ENCODE results near the gene PLSCR1. TPM values are rescaled to one million over a fixed set of nuclear protein-coding genes. Genes with fewer than 3 reads are reported as not detected.

The PLSCR1 gene
- total and polyA plus RNA-seq, 9 of the 15 experiments (the other 6 are each of a cell fraction or from before 2014, with no cell fraction given) = 40.6 to 122 (median 69.1) TPM

DNA sequence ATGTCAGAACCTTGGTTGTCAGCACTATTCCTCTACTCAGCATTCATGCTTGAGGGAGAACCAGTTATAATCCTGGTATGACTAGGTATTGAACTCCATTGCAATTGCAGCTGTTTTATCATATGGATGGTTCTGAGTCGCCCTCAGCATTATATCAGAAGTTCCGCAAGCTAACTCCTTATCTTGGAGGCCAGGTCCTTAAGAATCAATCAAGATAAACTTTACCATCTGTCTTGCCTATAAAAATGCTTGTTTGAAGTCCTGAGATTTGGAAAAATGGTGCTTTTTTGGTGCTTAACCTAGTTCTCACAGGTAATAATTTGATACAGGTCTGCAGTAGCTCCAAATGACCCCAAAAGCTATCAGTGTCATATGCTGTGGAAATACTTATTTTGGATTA is 16.3 kb upstream of the PLSCR1 start:
- Histone ChIP-seq H3K9me1 (ENCODE audit: control insufficient read depth, insufficient read depth, low read length) (no peaks in the 10 kb centered on the region), H3K79me2 (ENCODE audit: control insufficient read depth, insufficient read depth, low read length) (no peaks in the 10 kb centered on the region), H4K20me1 (replicated peaks; ENCODE audit: control insufficient read depth, insufficient read depth, low read length) (no peaks in the 10 kb centered on the region), H3K4me1 (replicated peaks in 1 of 2; ENCODE audit: control insufficient read depth in 2 of 2, insufficient read depth in 2 of 2, low read length in 2 of 2) (no peaks in the 10 kb centered on the region; a peak in 1 of 5 replicates), H3K27ac (ENCODE audit: extremely low read depth, low read depth, low read length) (no peak overlapping the region), H3K4me3 (no peak overlapping the region), H3K4me2 (ENCODE audit: insufficient read depth, low read length) (no peak overlapping the region), H3K36me3 (ENCODE audit: control insufficient read depth, insufficient read depth, low read length) (no peaks in the 10 kb centered on the region), H3K9ac (ENCODE audit: insufficient read depth in 1 of 2, low read depth in 2 of 2, low read length in 2 of 2) (no peak overlapping the region), H3K9me3 (replicated peaks; ENCODE audit: control insufficient read depth, insufficient read depth, low read depth, low read length) (no peaks in the 10 kb centered on the region), H2AFZ (ENCODE audit: low read depth, low read length) (no peak overlapping the region), H3K27me3 (ENCODE audit: control insufficient read depth in 2 of 2, insufficient read depth in 2 of 2, low read length in 2 of 2) (no peaks in the 10 kb centered on the region)
- POLR2A ChIA-PET = interaction anchor here (1.1 to 1.9 kb wide), 2 partner anchors 10 to 17 kb away, joined by 3 to 8 read pairs; no protein-coding TSS in a partner anchor
- in situ Hi-C loops (cut with MboI) (no loop called here), intact Hi-C loops (cut with micrococcal nuclease) (no loop called here)
- ATAC-seq (no peak), DNase-seq (ENCODE audit: extremely low read depth in 1 of 4, low spot score in 3 of 4) (no peak), FAIRE-seq (no peak)
- 16% methylated on average over 2 of the region's 2 CpGs for WGBS (ENCODE audit: insufficient coverage, low coverage, missing lambda C conversion rate)
- CTCF ChIA-PET (ENCODE audit: low intra/inter-chr PET ratio) = no interaction called here
- TF ChIP-seq ZFP1 (CRISPR knock-in tag; IDR thresholded peaks at IDR 0.05) (no peak), TEAD4 (IDR thresholded peaks at IDR 0.05; ENCODE audit: low read length) (peak; percentile 57; the same call in 1 of the 2 replicates), TEAD4 (CRISPR knock-in tag; IDR thresholded peaks at IDR 0.05; ENCODE audit: borderline replicate concordance) (no peak), RCOR1 (IDR thresholded peaks at IDR 0.05; ENCODE audit: borderline replicate concordance in 1 of 2, low read depth in 2 of 2, low read length in 2 of 2) (peak in 1 of 2 experiments; percentile 71; a peak in 2 of 4 replicates), ZNF282 (CRISPR knock-in tag; IDR thresholded peaks at IDR 0.05) (no peak), ZNF699 (CRISPR knock-in tag; IDR thresholded peaks at IDR 0.05; ENCODE audit: insufficient replicate concordance) (no peak), IFI16 (CRISPR knock-in tag; IDR thresholded peaks at IDR 0.05) (no peak), TAL1 (IDR thresholded peaks at IDR 0.05) (peak; percentile 47), TAF9B (IDR thresholded peaks at IDR 0.05; ENCODE audit: partially characterized antibody) (no peak), ZNF766 (CRISPR knock-in tag; conservative IDR thresholded peaks at IDR 0.05) (0 out of 2 replicates have a peak, but pooled peaks have one; percentile 29), RBM34 (IDR thresholded peaks at IDR 0.05; ENCODE audit: borderline replicate concordance, insufficient read depth, low read length) (no peak), CBFA2T3 (IDR thresholded peaks at IDR 0.05) (peak; percentile 32; the same call in 1 of the 2 replicates), FOXA3 (CRISPR knock-in tag; conservative IDR thresholded peaks at IDR 0.05 in 1 of 2, IDR thresholded peaks at IDR 0.05 in 1 of 2) (0 out of 4 replicates have a peak, but pooled peaks of 1 of the 2 experiments have one; percentile 19)
- TF ChIP-seq, protein P1, sequence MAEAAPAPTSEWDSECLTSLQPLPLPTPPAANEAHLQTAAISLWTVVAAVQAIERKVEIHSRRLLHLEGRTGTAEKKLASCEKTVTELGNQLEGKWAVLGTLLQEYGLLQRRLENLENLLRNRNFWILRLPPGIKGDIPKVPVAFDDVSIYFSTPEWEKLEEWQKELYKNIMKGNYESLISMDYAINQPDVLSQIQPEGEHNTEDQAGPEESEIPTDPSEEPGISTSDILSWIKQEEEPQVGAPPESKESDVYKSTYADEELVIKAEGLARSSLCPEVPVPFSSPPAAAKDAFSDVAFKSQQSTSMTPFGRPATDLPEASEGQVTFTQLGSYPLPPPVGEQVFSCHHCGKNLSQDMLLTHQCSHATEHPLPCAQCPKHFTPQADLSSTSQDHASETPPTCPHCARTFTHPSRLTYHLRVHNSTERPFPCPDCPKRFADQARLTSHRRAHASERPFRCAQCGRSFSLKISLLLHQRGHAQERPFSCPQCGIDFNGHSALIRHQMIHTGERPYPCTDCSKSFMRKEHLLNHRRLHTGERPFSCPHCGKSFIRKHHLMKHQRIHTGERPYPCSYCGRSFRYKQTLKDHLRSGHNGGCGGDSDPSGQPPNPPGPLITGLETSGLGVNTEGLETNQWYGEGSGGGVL (CRISPR knock-in tag; IDR thresholded peaks at IDR 0.05) = no peak
- TF ChIP-seq, protein P2, sequence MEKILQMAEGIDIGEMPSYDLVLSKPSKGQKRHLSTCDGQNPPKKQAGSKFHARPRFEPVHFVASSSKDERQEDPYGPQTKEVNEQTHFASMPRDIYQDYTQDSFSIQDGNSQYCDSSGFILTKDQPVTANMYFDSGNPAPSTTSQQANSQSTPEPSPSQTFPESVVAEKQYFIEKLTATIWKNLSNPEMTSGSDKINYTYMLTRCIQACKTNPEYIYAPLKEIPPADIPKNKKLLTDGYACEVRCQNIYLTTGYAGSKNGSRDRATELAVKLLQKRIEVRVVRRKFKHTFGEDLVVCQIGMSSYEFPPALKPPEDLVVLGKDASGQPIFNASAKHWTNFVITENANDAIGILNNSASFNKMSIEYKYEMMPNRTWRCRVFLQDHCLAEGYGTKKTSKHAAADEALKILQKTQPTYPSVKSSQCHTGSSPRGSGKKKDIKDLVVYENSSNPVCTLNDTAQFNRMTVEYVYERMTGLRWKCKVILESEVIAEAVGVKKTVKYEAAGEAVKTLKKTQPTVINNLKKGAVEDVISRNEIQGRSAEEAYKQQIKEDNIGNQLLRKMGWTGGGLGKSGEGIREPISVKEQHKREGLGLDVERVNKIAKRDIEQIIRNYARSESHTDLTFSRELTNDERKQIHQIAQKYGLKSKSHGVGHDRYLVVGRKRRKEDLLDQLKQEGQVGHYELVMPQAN (IDR thresholded peaks at IDR 0.05; ENCODE audit: borderline replicate concordance) = no peak
- BruUV-seq (replicated peaks) = no TSS peak

All from K562 (cell line).